Measurements from ENCODE around the gene ZNF525.
A peak's percentile ranks its signal among the peaks of the same experiment; 100 is the strongest.

The ZNF525 gene

DNA sequence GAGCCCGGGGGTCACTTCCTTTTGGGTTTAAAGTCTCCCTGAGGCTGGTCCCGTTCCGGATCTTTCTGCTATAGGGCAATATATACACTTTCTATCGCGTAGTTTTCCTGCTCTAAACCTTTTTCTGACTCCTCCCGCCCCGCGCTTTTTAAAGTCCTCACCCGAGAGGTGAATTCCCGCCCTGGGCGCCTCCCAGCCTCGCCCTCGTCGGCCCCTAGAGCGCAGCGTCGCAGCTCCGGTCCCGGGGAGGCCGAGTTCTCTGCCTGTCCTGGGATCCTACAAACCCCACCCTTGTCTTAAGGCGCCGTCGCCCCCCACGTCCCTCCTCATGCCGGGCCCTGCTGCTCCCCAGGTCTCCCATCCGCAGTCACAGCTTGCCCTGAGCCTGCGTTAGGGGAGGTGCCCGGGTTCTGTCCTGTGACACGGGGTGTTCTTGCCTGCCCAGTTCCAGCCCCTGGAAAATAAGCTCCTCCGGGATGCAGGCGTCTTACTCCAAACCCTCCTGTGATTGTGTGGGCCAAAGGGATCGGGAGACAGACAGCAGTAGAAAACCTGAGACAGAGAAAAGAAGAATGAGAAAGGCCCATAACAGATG is 491 bp downstream of the ZNF525 start:
- H3K4me1 ChIP-seq (ENCODE audit: control insufficient read depth in 2 of 2, insufficient read depth in 2 of 2, low read length in 2 of 2), result peaks cover 0 to 6% of the 10 kb centered on the region in 2 donors
- peak overlapping the region; percentile 77 to 85 for H3K9ac ChIP-seq (ENCODE audit: low read depth in 1 of 2, low read length in 2 of 2)
- H3K4me3 ChIP-seq (ENCODE audit: low read length in 2 of 2), result peak overlapping the region; percentile 89 to 91
- no peaks in the 10 kb centered on the region for H3K36me3 ChIP-seq (ENCODE audit: control insufficient read depth in 2 of 2, insufficient read depth in 2 of 2, low read length in 2 of 2)
- peak overlapping the region; percentile 75 to 82 for H3K27ac ChIP-seq (ENCODE audit: low read depth in 2 of 2, low read length in 2 of 2)
- H3K9me3 ChIP-seq (ENCODE audit: control insufficient read depth in 2 of 2, low read length in 2 of 2), result no peaks in the 10 kb centered on the region
- no peaks in the 10 kb centered on the region for H3K27me3 ChIP-seq (ENCODE audit: control insufficient read depth in 2 of 2, insufficient read depth in 2 of 2, low read length in 2 of 2)

DNA sequence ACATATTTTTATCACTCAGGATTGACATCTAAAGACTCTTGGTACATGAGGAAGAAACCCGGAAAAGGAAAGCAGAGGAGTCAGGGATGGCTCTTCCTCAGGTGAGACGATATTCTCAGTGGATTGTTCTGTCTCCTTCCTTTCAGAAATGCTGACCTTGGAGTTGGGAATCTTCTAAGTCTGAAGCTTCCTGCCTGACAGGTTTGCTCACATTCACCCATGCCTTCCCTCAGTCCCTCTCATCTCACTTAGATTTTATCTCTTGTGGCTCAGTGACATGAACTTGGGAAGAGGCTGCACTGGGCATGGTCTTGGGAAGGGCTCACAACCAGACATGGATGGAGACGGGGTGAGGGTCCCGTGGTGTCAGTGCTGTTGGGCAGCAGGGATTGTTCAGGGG is 6.7 kb downstream of the ZNF525 start:
- no peak overlapping the region for H3K9ac ChIP-seq (ENCODE audit: low read depth in 1 of 2, low read length in 2 of 2)
- no peak overlapping the region for H3K27ac ChIP-seq (ENCODE audit: low read depth in 2 of 2, low read length in 2 of 2)
- H3K4me3 ChIP-seq (ENCODE audit: low read length in 2 of 2), result no peak overlapping the region
- H3K36me3 ChIP-seq (ENCODE audit: control insufficient read depth in 2 of 2, insufficient read depth in 2 of 2, low read length in 2 of 2), result peaks cover 19 to 32% of the 10 kb centered on the region in 2 donors
- H3K9me3 ChIP-seq (ENCODE audit: control insufficient read depth in 2 of 2, low read length in 2 of 2), result peaks cover 0 to 2% of the 10 kb centered on the region in 2 donors
- H3K4me1 ChIP-seq (ENCODE audit: control insufficient read depth in 2 of 2, insufficient read depth in 2 of 2, low read length in 2 of 2), result no peaks in the 10 kb centered on the region
- H3K27me3 ChIP-seq (ENCODE audit: control insufficient read depth in 2 of 2, insufficient read depth in 2 of 2, low read length in 2 of 2), result no peaks in the 10 kb centered on the region

DNA sequence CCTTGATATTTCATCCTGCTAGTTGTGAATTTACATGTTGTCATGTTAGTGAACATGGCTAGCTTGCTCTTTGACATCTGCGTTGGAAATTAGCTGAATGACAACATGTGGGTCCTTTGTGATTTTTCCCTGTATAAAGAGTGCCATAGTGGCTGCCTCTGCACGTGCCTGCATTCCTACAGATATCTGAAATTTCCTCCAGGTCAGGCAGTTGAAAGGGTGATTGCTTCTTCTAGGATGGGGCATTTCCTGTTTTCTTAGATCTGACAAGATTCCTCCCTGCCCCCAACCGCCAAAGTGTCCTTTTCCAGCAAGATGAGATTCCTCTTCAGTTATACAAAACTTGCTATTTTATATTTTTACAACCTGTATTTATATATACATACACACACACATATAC is 8.8 kb downstream of the ZNF525 start:
- Histone ChIP-seq H3K36me3 (ENCODE audit: control insufficient read depth in 2 of 2, insufficient read depth in 2 of 2, low read length in 2 of 2) (peaks cover 21 to 44% of the 10 kb centered on the region in 2 donors), H3K9me3 (ENCODE audit: control insufficient read depth in 2 of 2, low read length in 2 of 2) (peaks cover 0 to 2% of the 10 kb centered on the region in 2 donors)

DNA sequence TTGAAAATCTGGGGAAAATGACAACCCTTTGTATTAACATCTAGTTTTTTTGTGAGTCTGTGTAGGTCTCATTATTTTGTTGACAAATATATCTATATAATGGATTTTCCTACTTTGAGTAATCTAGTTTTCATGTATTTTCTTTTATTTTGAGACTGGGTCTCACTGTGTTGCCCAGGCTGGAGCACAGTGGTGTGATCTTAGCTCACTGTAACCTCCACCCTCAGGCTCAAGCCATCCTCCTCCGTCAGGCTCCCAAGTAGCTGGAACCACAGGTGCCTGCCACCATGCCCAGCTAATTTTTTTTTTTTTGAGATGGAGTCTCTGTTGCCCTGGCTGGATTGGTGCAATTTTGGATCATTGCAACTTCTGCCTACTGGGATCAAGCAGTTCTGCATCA is 9.2 kb downstream of the ZNF525 start:
- no peaks in the 10 kb centered on the region for H3K27me3 ChIP-seq (ENCODE audit: control insufficient read depth in 2 of 2, insufficient read depth in 2 of 2, low read length in 2 of 2)
- H3K36me3 ChIP-seq (ENCODE audit: control insufficient read depth in 2 of 2, insufficient read depth in 2 of 2, low read length in 2 of 2), result peaks cover 26 to 44% of the 10 kb centered on the region in 2 donors
- H3K4me3 ChIP-seq (ENCODE audit: low read length in 2 of 2), result no peak overlapping the region
- peaks cover 0 to 2% of the 10 kb centered on the region in 2 donors for H3K9me3 ChIP-seq (ENCODE audit: control insufficient read depth in 2 of 2, low read length in 2 of 2)
- no peak overlapping the region for H3K27ac ChIP-seq (ENCODE audit: low read depth in 2 of 2, low read length in 2 of 2)
- H3K9ac ChIP-seq (ENCODE audit: low read depth in 1 of 2, low read length in 2 of 2), result no peak overlapping the region
- no peaks in the 10 kb centered on the region for H3K4me1 ChIP-seq (ENCODE audit: control insufficient read depth in 2 of 2, insufficient read depth in 2 of 2, low read length in 2 of 2)

More for the DNA sequence above, 8.8 kb downstream of the ZNF525 start:
- no peaks in the 10 kb centered on the region for H3K4me1 ChIP-seq (ENCODE audit: control insufficient read depth in 2 of 2, insufficient read depth in 2 of 2, low read length in 2 of 2)
- no peak overlapping the region for H3K9ac ChIP-seq (ENCODE audit: low read depth in 1 of 2, low read length in 2 of 2)
- no peak overlapping the region for H3K4me3 ChIP-seq (ENCODE audit: low read length in 2 of 2)
- H3K27me3 ChIP-seq (ENCODE audit: control insufficient read depth in 2 of 2, insufficient read depth in 2 of 2, low read length in 2 of 2), result no peaks in the 10 kb centered on the region
- H3K27ac ChIP-seq (ENCODE audit: low read depth in 2 of 2, low read length in 2 of 2), result no peak overlapping the region

DNA sequence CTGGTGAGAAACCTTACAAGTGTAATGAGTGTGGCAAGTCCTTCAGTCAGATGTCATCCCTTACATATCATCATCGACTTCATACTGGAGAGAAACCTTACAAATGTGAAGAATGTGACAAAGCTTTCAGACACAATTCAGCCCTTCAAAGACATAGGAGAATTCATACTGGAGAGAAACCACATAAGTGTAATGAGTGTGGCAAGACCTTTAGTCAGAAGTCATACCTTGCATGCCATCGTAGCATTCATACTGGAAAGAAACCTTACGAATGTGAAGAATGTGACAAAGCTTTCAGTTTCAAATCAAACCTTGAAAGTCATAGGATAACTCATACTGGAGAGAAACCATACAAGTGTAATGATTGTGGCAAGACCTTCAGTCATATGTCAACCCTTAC is 15.9 kb downstream of the ZNF525 start:
- no peaks in the 10 kb centered on the region for H3K4me1 ChIP-seq (ENCODE audit: control insufficient read depth in 2 of 2, insufficient read depth in 2 of 2, low read length in 2 of 2)
- H3K27me3 ChIP-seq (ENCODE audit: control insufficient read depth in 2 of 2, insufficient read depth in 2 of 2, low read length in 2 of 2), result no peaks in the 10 kb centered on the region
- H3K9me3 ChIP-seq (ENCODE audit: control insufficient read depth in 2 of 2, low read length in 2 of 2), result peaks cover 26 to 43% of the 10 kb centered on the region in 2 donors
- H3K36me3 ChIP-seq (ENCODE audit: control insufficient read depth in 2 of 2, insufficient read depth in 2 of 2, low read length in 2 of 2), result peaks cover 29 to 36% of the 10 kb centered on the region in 2 donors
- no peak overlapping the region for H3K27ac ChIP-seq (ENCODE audit: low read depth in 2 of 2, low read length in 2 of 2)
- no peak overlapping the region for H3K4me3 ChIP-seq (ENCODE audit: low read length in 2 of 2)
- H3K9ac ChIP-seq (ENCODE audit: low read depth in 1 of 2, low read length in 2 of 2), result no peak overlapping the region

DNA sequence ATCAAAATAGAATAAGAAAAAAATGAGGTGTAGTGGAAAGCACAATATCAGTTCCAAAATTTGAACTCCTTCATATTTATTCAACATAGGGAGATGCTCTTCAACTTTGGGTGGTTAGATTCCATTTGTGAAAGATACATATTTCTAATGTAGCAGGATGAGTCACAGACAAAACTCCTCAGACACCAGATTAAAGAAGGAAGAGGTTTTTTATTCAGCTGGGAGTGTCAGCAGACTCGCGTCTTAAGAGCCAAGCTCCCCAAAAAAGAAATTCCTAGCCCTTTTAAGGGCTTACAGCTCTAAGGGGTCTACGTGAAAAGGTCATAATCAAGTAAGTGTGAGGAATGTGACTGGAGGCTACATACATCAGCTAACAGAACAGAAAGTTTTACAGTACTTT is 22.7 kb downstream of the ZNF525 start:
- Histone ChIP-seq H3K4me1 (ENCODE audit: control insufficient read depth in 2 of 2, insufficient read depth in 2 of 2, low read length in 2 of 2) (no peaks in the 10 kb centered on the region), H3K4me3 (ENCODE audit: low read length in 2 of 2) (no peak overlapping the region), H3K9ac (ENCODE audit: low read depth in 1 of 2, low read length in 2 of 2) (no peak overlapping the region), H3K36me3 (ENCODE audit: control insufficient read depth in 2 of 2, insufficient read depth in 2 of 2, low read length in 2 of 2) (peaks cover 0 to 5% of the 10 kb centered on the region in 2 donors), H3K27ac (ENCODE audit: low read depth in 2 of 2, low read length in 2 of 2) (no peak overlapping the region), H3K27me3 (ENCODE audit: control insufficient read depth in 2 of 2, insufficient read depth in 2 of 2, low read length in 2 of 2) (no peaks in the 10 kb centered on the region), H3K9me3 (ENCODE audit: control insufficient read depth in 2 of 2, low read length in 2 of 2) (peaks cover 20 to 21% of the 10 kb centered on the region in 2 donors)

DNA sequence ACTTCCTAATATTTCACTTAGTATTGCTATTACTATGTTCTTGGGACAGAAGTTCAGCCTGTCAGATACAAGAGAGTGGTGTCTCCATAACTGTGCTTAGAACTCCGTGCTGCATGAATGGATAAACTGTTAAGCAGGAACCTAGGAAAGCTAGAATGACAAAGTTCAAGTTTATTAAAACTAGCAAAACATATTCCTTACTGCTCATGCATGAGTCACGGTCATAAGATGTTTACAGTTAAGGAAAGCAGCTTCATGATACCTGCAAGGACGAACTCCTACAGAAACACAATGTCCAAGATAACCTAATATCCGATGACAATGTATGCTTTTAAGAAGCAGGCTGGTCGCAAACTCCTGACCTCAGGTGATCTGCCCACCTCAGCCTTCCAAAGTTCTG is 23.4 kb downstream of the ZNF525 start:
- Histone ChIP-seq H3K9me3 (ENCODE audit: control insufficient read depth in 2 of 2, low read length in 2 of 2) (peaks cover 18 to 20% of the 10 kb centered on the region in 2 donors), H3K4me1 (ENCODE audit: control insufficient read depth in 2 of 2, insufficient read depth in 2 of 2, low read length in 2 of 2) (peaks cover under 1 to 1% of the 10 kb centered on the region in 2 donors), H3K27ac (ENCODE audit: low read depth in 2 of 2, low read length in 2 of 2) (no peak overlapping the region), H3K9ac (ENCODE audit: low read depth in 1 of 2, low read length in 2 of 2) (no peak overlapping the region), H3K27me3 (ENCODE audit: control insufficient read depth in 2 of 2, insufficient read depth in 2 of 2, low read length in 2 of 2) (no peaks in the 10 kb centered on the region), H3K36me3 (ENCODE audit: control insufficient read depth in 2 of 2, insufficient read depth in 2 of 2, low read length in 2 of 2) (peaks cover 0 to 5% of the 10 kb centered on the region in 2 donors), H3K4me3 (ENCODE audit: low read length in 2 of 2) (no peak overlapping the region)

DNA sequence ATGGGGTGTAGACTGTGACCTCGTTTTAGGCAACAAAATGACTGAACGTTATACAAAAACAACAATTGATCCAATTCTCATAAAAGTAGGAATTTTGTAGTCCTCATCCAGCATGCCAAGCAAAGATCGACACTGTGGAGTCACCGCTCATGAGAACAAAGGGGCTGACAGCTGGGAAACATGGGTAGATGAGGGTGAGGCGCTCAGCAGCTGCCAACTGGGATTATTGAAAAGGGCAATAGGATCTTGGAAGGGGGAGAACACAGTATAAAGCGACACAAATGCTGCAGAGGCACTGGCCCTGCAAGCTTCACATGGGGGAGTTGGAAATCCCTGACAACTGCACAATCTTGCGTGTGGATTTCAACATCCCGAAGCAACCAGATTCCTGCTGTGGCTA is 24.1 kb downstream of the ZNF525 start:
- Histone ChIP-seq H3K9me3 (ENCODE audit: control insufficient read depth in 2 of 2, low read length in 2 of 2) (peaks cover 13 to 17% of the 10 kb centered on the region in 2 donors), H3K27ac (ENCODE audit: low read depth in 2 of 2, low read length in 2 of 2) (no peak overlapping the region)

DNA sequence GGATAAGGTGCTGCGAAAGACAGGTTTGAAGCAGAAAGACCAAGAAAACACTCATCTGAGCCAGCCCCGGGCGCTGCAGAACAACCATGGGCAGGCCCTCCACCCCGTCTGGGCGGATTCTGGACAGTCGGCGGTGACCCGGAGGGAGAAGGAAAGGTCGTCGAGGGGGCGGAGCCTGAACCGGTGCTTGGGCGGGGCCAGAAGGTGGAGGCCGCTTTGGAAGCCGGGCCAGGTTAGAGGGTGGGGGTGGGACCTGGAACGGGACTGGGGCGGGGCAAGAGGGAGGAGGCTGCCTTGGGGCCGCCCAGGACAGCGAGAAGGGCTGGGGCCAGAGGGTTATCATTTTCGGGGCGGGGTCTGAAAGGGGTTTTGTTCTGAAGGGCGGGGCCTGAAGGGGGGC is 24.5 kb downstream of the ZNF525 start:
- Histone ChIP-seq H3K4me3 (ENCODE audit: low read length in 2 of 2) (no peak overlapping the region), H3K27ac (ENCODE audit: low read depth in 2 of 2, low read length in 2 of 2) (no peak overlapping the region), H3K9me3 (ENCODE audit: control insufficient read depth in 2 of 2, low read length in 2 of 2) (peaks cover 10 to 17% of the 10 kb centered on the region in 2 donors), H3K36me3 (ENCODE audit: control insufficient read depth in 2 of 2, insufficient read depth in 2 of 2, low read length in 2 of 2) (peaks cover 0 to 5% of the 10 kb centered on the region in 2 donors), H3K27me3 (ENCODE audit: control insufficient read depth in 2 of 2, insufficient read depth in 2 of 2, low read length in 2 of 2) (no peaks in the 10 kb centered on the region), H3K9ac (ENCODE audit: low read depth in 1 of 2, low read length in 2 of 2) (no peak overlapping the region), H3K4me1 (ENCODE audit: control insufficient read depth in 2 of 2, insufficient read depth in 2 of 2, low read length in 2 of 2) (peaks cover 7 to 8% of the 10 kb centered on the region in 2 donors)

More for the DNA sequence above, 24.1 kb downstream of the ZNF525 start:
- H3K36me3 ChIP-seq (ENCODE audit: control insufficient read depth in 2 of 2, insufficient read depth in 2 of 2, low read length in 2 of 2), result peaks cover 0 to 5% of the 10 kb centered on the region in 2 donors
- H3K27me3 ChIP-seq (ENCODE audit: control insufficient read depth in 2 of 2, insufficient read depth in 2 of 2, low read length in 2 of 2), result no peaks in the 10 kb centered on the region
- peaks cover 5 to 6% of the 10 kb centered on the region in 2 donors for H3K4me1 ChIP-seq (ENCODE audit: control insufficient read depth in 2 of 2, insufficient read depth in 2 of 2, low read length in 2 of 2)
- H3K9ac ChIP-seq (ENCODE audit: low read depth in 1 of 2, low read length in 2 of 2), result no peak overlapping the region
- H3K4me3 ChIP-seq (ENCODE audit: low read length in 2 of 2), result no peak overlapping the region

DNA sequence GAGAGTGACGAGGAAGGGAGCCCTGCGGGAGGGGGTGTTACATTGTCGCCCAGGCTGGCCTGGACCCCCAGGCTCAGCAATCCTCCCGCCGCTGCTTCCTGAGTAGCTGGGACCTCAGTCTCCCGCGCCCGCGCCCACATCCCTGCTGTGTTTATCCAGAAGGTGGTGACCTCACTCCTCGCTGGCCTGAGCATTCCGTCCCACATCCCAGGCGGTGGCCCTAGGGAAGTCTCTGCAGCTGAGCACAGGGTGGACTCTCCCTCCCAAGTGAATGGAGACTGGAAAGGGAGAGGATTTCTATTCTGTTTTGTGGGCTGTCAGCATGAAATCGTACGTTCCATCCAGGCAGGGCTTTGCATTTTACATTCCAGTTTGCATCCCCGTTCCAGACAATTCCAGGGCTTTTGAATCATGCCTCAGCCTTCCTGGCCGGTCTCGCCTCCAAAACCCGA is 29.0 kb downstream of the ZNF525 start:
- Histone ChIP-seq H3K36me3 (ENCODE audit: control insufficient read depth in 2 of 2, insufficient read depth in 2 of 2, low read length in 2 of 2) (peaks cover 0 to 6% of the 10 kb centered on the region in 2 donors), H3K27ac (ENCODE audit: low read depth in 2 of 2, low read length in 2 of 2) (peak overlapping the region; percentile 72 to 83), H3K27me3 (ENCODE audit: control insufficient read depth in 2 of 2, insufficient read depth in 2 of 2, low read length in 2 of 2) (no peaks in the 10 kb centered on the region), H3K9me3 (ENCODE audit: control insufficient read depth in 2 of 2, low read length in 2 of 2) (peaks cover 0 to 2% of the 10 kb centered on the region in 2 donors), H3K4me3 (ENCODE audit: low read length in 2 of 2) (peak overlapping the region; percentile 88 to 89), H3K4me1 (ENCODE audit: control insufficient read depth in 2 of 2, insufficient read depth in 2 of 2, low read length in 2 of 2) (peaks cover 7 to 8% of the 10 kb centered on the region in 2 donors), H3K9ac (ENCODE audit: low read depth in 1 of 2, low read length in 2 of 2) (peak overlapping the region; percentile 81 to 91)

Measured in mucosa of rectum (tissue), 2 donors.